ENCODE results near the gene ZFHX2. TPM values are rescaled to one million over a fixed set of nuclear protein-coding genes. Genes with fewer than 3 reads are reported as not detected.

ZFHX2 gene
- total and polyA plus RNA-seq, 2 of the 4 experiments (the other 2 are of a cell fraction): 0.18 to 0.53 TPM

GRCh38 chr14:23572524-23572828 is 20.9 kb upstream of the ZFHX2 start:
- Histone ChIP-seq H3K79me1 (ENCODE audit: low read depth in 1 of 2, low read length in 2 of 2) (no peaks in the 10 kb centered on the region), H3K18ac (ENCODE audit: low read depth, low read length) (no peak overlapping the region), H2AK9ac (replicated peaks; ENCODE audit: low read depth, low read length, poor library complexity) (no peak overlapping the region), H3K4me3 (ENCODE audit: insufficient read depth, low read depth, low read length) (no peak overlapping the region), H3K23ac (ENCODE audit: low read depth, low read length) (no peak overlapping the region), H3K14ac (replicated peaks; ENCODE audit: low read depth, low read length) (no peak overlapping the region), H3K4me1 (ENCODE audit: control insufficient read depth, insufficient read depth, low read length) (peaks cover 2% of the 10 kb centered on the region; the same call in 1 of the 2 replicates), H3K9me3 (ENCODE audit: control insufficient read depth, insufficient read depth, low read length) (no peaks in the 10 kb centered on the region; the same call in 1 of the 2 replicates), H3K27me3 (ENCODE audit: control insufficient read depth, insufficient read depth, low read length) (peaks cover 63% of the 10 kb centered on the region), H3K9me1 (ENCODE audit: insufficient read depth, low read length) (peaks cover 2% of the 10 kb centered on the region; the same call in 1 of the 2 replicates), H3K56ac (ENCODE audit: extremely low read depth, insufficient read depth, low read length) (no peak overlapping the region), H3K9ac (ENCODE audit: low read depth, low read length) (no peak overlapping the region), H2AFZ (replicated peaks; ENCODE audit: low read length, poor library complexity) (no peak overlapping the region), H2BK120ac (ENCODE audit: low read depth, low read length) (no peak overlapping the region), H2AK5ac (ENCODE audit: low read depth, low read length) (no peak overlapping the region), H3K4me2 (ENCODE audit: low read depth, low read length) (no peak overlapping the region), H3K27ac (ENCODE audit: insufficient read depth, low read length) (no peak overlapping the region), H2BK15ac (ENCODE audit: low read depth, low read length) (no peak overlapping the region), H4K8ac (ENCODE audit: low read depth in 2 of 2, low read length in 2 of 2) (no peak overlapping the region), H4K5ac (ENCODE audit: low read depth, low read length) (no peak overlapping the region), H2BK20ac (ENCODE audit: low read depth, low read length) (no peak overlapping the region), H4K91ac (ENCODE audit: insufficient read depth, low read depth, low read length) (no peak overlapping the region), H3K36me3 (ENCODE audit: control insufficient read depth, insufficient read depth, low read length) (no peaks in the 10 kb centered on the region), H4K20me1 (ENCODE audit: insufficient read depth, low read length) (no peaks in the 10 kb centered on the region; the same call in 1 of the 2 replicates), H2BK5ac (ENCODE audit: low read depth, low read length, poor library complexity, severe bottlenecking) (no peak overlapping the region), H3K4ac (ENCODE audit: low read depth, low read length) (no peak overlapping the region)
- in situ Hi-C loops (cut with MboI; ENCODE audit: low sequenced_read_pairs): no loop called here
- ATAC-seq (ENCODE audit: low read depth) (no peak), DNase-seq (no peak)
- dilution Hi-C loops (cut with HindIII; ENCODE audit: low sequenced_read_pairs, unreplicated experiment): no loop called here
- intact Hi-C loops (cut with micrococcal nuclease): no loop called here
- ChIA-PET POLR2A (ENCODE audit: unreplicated experiment) (no interaction called here), CTCF (no interaction called here)
- 58% methylated on average over 4 of the region's 4 CpGs; no CpG with 5 or more reads in 1 of the 2 experiments for whole genome bisulfite sequencing, 2 experiments (ENCODE audit: extremely low coverage in 2 of 2, insufficient read length in 1 of 2)
- no peak for TF ChIP-seq BHLHE40 (IDR thresholded peaks at IDR 0.05; ENCODE audit: low read depth, low read length)
- no peak for TF ChIP-seq RCOR1 (IDR thresholded peaks at IDR 0.05; ENCODE audit: insufficient replicate concordance, low read length)
- TF ChIP-seq, protein P1, sequence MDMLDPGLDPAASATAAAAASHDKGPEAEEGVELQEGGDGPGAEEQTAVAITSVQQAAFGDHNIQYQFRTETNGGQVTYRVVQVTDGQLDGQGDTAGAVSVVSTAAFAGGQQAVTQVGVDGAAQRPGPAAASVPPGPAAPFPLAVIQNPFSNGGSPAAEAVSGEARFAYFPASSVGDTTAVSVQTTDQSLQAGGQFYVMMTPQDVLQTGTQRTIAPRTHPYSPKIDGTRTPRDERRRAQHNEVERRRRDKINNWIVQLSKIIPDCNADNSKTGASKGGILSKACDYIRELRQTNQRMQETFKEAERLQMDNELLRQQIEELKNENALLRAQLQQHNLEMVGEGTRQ (IDR thresholded peaks at IDR 0.05; ENCODE audit: low read depth, low read length): no peak
- no peak for TF ChIP-seq SMC3 (IDR thresholded peaks at IDR 0.05; ENCODE audit: low read depth, low read length)
- TF ChIP-seq NFE2L2 (IDR thresholded peaks at IDR 0.05; ENCODE audit: low read depth, low read length): no peak
- no TSS peak for BruUV-seq (replicated peaks)
